ENCODE data around the gene SH3GL3.

DNA sequence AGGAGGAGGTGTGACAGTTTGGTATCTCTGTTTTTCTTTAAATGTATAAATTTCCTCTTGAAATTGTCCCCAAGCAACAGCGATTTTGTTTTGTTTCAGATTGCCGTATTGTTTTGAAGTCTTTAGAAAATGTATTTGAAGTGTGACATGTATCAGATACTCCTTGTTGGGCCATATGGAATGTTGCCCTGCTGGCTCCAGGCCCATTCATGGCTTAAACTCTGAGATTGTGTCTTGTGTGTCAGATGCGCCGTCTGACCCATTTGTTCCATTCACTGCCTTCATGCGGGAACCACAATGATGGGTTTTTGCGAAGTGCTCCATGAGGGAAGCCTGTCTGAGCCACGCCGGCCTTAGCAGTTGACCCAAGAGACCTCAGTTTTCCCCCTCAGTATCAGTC lies 131.6 kb downstream of the SH3GL3 start:
- no peak for TF ChIP-seq POLR2A (IDR thresholded peaks at IDR 0.05; ENCODE audit: low read depth, low read length)
- TF ChIP-seq POU2F2 (IDR thresholded peaks at IDR 0.05; ENCODE audit: low read depth, low read length) = no peak
- no peak for TF ChIP-seq POLR2AphosphoS5 (IDR thresholded peaks at IDR 0.05; ENCODE audit: low read depth, low read length)
- TF ChIP-seq TAF1 (IDR thresholded peaks at IDR 0.05; ENCODE audit: low read depth, low read length) = no peak
- no peak for TF ChIP-seq SPI1 (IDR thresholded peaks at IDR 0.05; ENCODE audit: low read depth, low read length)
